ENCODE data around the gene WIZ.

WIZ gene

DNA sequence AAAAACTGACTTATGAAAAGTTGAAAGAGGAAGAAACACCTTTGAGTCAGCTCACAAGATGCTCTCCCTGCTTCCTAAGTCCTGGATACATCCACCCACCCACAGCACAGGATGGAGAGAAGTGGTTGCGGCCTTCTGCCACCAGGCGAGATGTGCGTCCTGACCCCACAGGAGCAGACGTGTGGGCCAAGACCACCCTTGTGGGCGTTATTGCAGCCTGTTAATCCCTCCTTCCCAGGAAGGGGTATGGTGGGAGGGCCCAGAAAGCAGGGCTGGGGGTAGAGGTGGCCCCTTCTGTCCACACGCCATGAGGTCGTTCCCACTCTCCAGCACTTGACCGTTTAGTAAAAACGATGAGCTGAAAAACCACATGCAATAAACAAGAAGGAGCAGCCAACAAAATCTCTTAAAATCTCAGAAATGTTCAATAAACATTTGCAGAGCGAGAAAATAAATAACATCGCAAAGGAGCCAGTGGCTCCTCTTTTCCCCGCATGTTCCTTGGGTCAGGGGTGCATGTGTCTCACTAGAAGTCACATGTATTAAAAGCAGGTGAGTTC lies 28.5 kb downstream of the WIZ start:
- ChIA-PET POLR2A (interaction anchor here (0.6 to 4.8 kb wide), 4 partner anchors 9 to 237 kb away, joined by 4 to 94 read pairs (median 16); partner anchors contain the start of gene AKAP8), CTCF (interaction anchor here (0.6 to 2.8 kb wide), 7 partner anchors 10 to 139 kb away, joined by 3 to 27 read pairs (median 8); no protein-coding TSS in a partner anchor)
- peaks cover 11% of the 10 kb centered on the region for H3K4me1 ChIP-seq (ENCODE audit: control insufficient read depth, insufficient read depth, low read length)
- peaks cover 11 to 56% of the 10 kb centered on the region in 2 experiments for H3K36me3 ChIP-seq (ENCODE audit: control insufficient read depth in 2 of 2, insufficient read depth in 1 of 2, low read length in 2 of 2)
- no peak for TF ChIP-seq ZNF175 (tag by site-specific recombination; IDR thresholded peaks at IDR 0.05)
- no peak for TF ChIP-seq ZNF114 (tag by site-specific recombination; IDR thresholded peaks at IDR 0.05)
- TF ChIP-seq, protein P1, sequence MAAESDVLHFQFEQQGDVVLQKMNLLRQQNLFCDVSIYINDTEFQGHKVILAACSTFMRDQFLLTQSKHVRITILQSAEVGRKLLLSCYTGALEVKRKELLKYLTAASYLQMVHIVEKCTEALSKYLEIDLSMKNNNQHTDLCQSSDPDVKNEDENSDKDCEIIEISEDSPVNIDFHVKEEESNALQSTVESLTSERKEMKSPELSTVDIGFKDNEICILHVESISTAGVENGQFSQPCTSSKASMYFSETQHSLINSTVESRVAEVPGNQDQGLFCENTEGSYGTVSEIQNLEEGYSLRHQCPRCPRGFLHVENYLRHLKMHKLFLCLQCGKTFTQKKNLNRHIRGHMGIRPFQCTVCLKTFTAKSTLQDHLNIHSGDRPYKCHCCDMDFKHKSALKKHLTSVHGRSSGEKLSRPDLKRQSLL (tag by site-specific recombination; IDR thresholded peaks at IDR 0.05) = no peak
- TF ChIP-seq ZNF830 (tag by site-specific recombination; IDR thresholded peaks at IDR 0.05; ENCODE audit: low read depth) = no peak
- TF ChIP-seq ZNF37A (tag by site-specific recombination; IDR thresholded peaks at IDR 0.05) = no peak
- no peak for TF ChIP-seq ZBTB8A (tag by site-specific recombination; IDR thresholded peaks at IDR 0.05)
- no peak for TF ChIP-seq ZNF580 (tag by site-specific recombination; IDR thresholded peaks at IDR 0.05)
- no peak for TF ChIP-seq ZNF585B (tag by site-specific recombination; IDR thresholded peaks at IDR 0.05)
- no peak for TF ChIP-seq ZNF362 (tag by site-specific recombination; IDR thresholded peaks at IDR 0.05)
- TF ChIP-seq EGR2 (tag by site-specific recombination; IDR thresholded peaks at IDR 0.05; ENCODE audit: low read depth) = peak; percentile 20; the same call in 1 of the 2 replicates
- no peak for TF ChIP-seq ZNF677 (tag by site-specific recombination; IDR thresholded peaks at IDR 0.05)
- no peak for TF ChIP-seq ZNF2 (tag by site-specific recombination; IDR thresholded peaks at IDR 0.05)
- TF ChIP-seq GLIS1 (tag by site-specific recombination; IDR thresholded peaks at IDR 0.05) = peak; percentile 18; the same call in 1 of the 2 replicates
- TF ChIP-seq, protein P2, sequence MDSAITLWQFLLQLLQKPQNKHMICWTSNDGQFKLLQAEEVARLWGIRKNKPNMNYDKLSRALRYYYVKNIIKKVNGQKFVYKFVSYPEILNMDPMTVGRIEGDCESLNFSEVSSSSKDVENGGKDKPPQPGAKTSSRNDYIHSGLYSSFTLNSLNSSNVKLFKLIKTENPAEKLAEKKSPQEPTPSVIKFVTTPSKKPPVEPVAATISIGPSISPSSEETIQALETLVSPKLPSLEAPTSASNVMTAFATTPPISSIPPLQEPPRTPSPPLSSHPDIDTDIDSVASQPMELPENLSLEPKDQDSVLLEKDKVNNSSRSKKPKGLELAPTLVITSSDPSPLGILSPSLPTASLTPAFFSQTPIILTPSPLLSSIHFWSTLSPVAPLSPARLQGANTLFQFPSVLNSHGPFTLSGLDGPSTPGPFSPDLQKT (IDR thresholded peaks at IDR 0.05; ENCODE audit: borderline replicate concordance, low read depth, low read length) = no peak
- no peaks in the 10 kb centered on the region for H3K9me3 ChIP-seq (ENCODE audit: control insufficient read depth, insufficient read depth, low read depth, low read length)
- no peak overlapping the region for H3K4me3 ChIP-seq (ENCODE audit: low read depth, low read length)
- H3K27ac ChIP-seq (ENCODE audit: extremely low read depth, low read depth, low read length) = no peak overlapping the region

GRCh38 chr19:15419413-15420025 lies 30.2 kb downstream of the WIZ start:
- no peak overlapping the region for H3K4me3 ChIP-seq (ENCODE audit: low read depth, low read length)
- H3K27ac ChIP-seq (ENCODE audit: extremely low read depth, low read depth, low read length) = no peak overlapping the region
- peaks cover 16% of the 10 kb centered on the region for H3K4me1 ChIP-seq (ENCODE audit: control insufficient read depth, insufficient read depth, low read length)
- ChIA-PET POLR2A (interaction anchor here (0.8 to 4.8 kb wide), 29 partner anchors 10 to 246 kb away, joined by 3 to 94 read pairs (median 4); partner anchors contain the start of genes AKAP8 and BRD4), CTCF (interaction anchor here (0.6 to 2.8 kb wide), 19 partner anchors 8 to 237 kb away, joined by 3 to 27 read pairs (median 6); no protein-coding TSS in a partner anchor)
- H3K36me3 ChIP-seq (ENCODE audit: control insufficient read depth in 2 of 2, insufficient read depth in 1 of 2, low read length in 2 of 2) = peaks cover 23 to 49% of the 10 kb centered on the region in 2 experiments
- H3K9me3 ChIP-seq (ENCODE audit: control insufficient read depth, insufficient read depth, low read depth, low read length) = no peaks in the 10 kb centered on the region
- TF ChIP-seq ZNF23 (tag by site-specific recombination; IDR thresholded peaks at IDR 0.05; ENCODE audit: borderline replicate concordance) (no peak), ZBTB20 (tag by site-specific recombination; IDR thresholded peaks at IDR 0.05) (no peak; the same call in 1 of the 2 replicates), ZNF433 (tag by site-specific recombination; IDR thresholded peaks at IDR 0.05; ENCODE audit: low read depth) (no peak), HIC1 (tag by site-specific recombination; IDR thresholded peaks at IDR 0.05) (peak; percentile 48; the same call in 1 of the 2 replicates), ZNF610 (tag by site-specific recombination; IDR thresholded peaks at IDR 0.05; ENCODE audit: borderline replicate concordance) (0 out of 2 replicates have a peak, but pooled peaks have one; percentile 4)

Data from HEK293 (cell line).